ENCODE results near the gene FASN.

- TF ChIP-seq CTCF (conservative IDR thresholded peaks at IDR 0.05) (no peak), ZFX (IDR thresholded peaks at IDR 0.05) (no peak)
These were observed 27.4 kb downstream of the FASN start for GRCh38 chr17:82070611-82071010.
